NCI-H526 (cell line): Measurements from ENCODE around the gene CNOT11.

Experiments
- DNase-seq, 2 experiments: peaks; one replicate each; lab custom pipeline; 2025; lab: John Stamatoyannopoulos, UW

CNOT11 gene

DNA sequence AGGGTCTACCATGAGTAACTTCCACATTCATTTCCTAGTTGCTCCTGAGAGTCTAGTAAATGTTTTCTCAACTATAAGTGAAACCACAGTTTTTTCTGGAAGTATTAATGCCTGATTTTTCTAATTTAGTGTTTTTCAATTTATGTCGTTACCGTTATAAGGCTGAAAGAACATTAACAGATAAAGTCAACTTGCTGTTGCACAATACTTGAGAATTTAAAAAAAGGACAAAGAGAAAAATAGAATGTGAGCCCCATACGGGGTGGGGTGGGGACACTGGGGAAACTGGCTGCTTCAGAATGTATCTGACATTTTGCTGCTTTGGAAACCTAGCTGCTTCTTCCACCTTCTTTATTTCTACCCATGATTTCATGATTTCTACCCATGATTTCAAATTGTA lies 26.2 kb downstream of the CNOT11 start:
- DNase-seq = no peak

DNA sequence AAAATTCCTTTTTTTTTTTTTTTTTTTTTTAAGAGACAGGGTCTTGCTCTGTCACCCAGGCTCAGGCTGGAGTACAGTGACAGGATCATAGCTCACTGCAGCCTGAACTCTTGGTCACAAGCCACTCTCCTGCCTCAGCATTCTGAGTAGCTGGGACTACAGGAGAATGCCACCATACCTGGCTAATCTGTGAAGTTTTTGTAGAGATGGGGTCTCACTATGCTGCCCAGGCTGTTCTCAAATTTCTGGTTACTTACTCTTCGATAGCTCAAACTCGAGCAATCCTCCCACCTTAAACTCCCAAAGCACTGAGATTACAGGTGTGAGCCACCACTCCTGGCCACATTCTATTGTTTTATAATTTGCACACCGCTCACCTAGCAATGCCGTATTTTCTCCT lies 28.8 kb downstream of the CNOT11 start:
- DNase-seq = no peak

DNA sequence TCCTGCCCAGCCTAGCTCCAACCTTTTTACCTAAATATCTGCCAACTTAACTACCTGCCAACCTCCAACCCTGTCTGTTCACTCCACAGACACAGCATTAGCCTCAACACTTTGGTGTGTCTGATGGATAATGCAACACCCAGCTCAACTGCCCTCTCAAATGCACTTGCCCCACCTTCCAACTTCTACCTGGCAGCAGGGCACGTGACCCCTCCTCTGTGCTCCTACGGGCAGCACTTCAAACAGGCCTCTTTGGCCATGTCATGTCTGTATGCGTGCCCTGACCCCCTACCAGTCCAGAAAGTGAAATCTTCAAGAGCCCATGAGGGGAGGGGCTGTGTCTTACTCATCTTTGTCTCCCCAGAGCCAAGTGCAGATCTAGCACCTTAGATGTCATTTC lies 30.3 kb downstream of the CNOT11 start:
- DNase-seq = no peak

DNA sequence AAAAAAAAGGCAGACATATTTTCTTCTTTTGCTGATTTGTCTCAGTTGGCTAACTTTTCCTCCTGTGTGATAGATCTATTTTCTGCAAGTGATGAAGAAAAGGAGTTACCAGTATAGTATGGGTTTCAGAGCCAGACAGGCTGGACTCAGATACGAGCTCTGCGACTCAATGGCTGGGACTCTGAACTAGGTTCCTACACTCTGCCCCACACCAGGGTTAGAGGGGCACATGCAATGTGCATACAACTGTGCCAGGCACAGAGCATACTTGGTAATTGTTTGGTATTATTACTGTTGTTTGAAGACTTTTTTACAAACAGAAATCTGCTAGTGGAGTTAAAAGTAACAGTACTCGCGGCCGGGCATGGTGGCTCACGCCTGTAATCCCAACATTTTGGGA lies 34.0 kb downstream of the CNOT11 start:
- DNase-seq = no peak

DNA sequence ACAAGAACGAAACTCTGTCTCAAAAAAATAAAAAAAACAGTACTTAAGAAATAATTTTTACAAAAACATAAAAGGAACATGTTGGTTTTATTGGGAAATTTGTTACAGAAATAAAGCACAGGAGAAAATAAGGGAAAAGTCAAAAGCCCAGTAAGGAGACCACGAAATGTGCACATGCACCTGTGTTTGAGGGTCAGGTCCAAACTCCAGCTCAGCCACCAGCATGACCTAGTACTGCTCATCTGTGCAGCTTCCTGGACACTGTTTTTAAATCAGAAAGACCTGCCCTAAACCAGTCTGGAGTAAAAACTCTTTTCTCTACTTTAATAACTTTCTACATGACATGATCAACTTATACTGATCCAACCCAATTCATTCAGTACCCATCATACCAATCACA lies 34.6 kb downstream of the CNOT11 start:
- DNase-seq = no peak

DNA sequence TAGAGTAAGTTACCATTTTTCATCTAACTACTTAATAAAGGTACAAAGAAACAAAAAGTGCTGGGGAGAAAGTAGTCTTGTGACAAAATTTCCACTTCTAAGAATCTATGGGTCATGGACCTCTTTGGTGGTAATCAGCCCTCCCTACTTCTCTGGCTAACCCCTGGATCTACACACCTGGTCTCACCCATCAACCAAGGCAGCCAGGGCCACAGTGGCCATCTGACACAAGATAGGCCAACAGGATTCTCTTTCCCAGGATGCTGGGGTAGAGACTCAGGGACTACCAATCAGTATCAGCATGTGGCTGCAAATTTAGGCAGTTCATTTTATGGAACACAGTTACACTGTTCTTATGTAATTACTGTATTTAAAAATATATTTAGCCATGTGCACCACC lies 38.0 kb downstream of the CNOT11 start:
- DNase-seq = no peak

DNA sequence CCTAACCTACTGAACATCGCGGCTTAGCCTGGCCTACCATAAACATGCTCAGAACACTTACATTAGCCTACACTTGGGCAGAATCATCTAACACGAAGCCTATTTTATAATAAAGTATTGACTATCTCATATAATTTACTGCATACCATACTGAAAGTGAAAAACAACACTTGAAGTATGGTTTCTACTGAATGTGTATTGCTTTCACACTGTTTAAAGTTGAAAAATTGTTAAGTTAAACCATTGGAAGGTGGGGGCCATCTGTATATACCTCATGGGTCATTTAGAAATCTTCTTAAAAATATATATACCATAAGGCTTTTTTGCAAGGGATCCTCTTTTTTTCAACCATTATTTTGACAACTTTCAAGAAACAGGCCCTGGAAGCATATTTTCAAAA lies 39.3 kb downstream of the CNOT11 start:
- DNase-seq = no peak

DNA sequence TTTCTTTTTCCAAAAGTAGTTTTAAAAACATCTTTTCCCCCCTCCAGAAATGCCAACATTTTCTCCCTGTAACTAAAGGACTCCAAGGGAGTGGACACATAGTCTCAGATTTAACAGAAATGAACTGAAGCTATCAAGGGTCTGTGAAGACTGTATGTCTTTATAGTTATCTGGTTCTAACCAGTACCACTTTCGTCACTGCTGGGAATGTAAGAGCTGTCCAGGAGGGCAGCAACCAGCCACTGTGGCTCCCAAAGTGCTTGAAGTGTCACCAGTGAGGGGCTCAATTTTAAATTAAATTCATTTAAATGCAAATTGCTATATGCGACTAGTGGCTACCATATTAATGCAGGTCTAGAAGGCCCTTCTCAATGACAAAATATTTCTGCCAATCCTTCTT lies 40.9 kb downstream of the CNOT11 start:
- DNase-seq = no peak

DNA sequence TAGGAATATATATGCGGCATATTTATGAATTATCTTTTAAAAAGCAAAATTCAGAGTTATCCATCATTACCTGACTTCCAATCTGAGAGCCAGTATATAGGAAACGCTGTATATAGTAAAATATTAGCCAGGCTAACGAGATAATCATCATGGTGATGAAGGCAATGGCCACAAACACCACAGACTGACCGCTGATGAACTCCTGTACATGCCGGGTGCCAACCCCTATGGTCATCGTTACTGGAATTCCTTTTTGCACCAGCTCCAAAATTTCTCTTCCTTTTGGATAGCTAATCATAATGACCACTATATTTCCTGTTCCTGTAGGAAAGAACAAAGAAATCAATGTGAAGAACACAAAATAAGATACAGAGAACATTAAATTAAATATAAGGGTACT lies 42.2 kb downstream of the CNOT11 start:
- no peak for DNase-seq

DNA sequence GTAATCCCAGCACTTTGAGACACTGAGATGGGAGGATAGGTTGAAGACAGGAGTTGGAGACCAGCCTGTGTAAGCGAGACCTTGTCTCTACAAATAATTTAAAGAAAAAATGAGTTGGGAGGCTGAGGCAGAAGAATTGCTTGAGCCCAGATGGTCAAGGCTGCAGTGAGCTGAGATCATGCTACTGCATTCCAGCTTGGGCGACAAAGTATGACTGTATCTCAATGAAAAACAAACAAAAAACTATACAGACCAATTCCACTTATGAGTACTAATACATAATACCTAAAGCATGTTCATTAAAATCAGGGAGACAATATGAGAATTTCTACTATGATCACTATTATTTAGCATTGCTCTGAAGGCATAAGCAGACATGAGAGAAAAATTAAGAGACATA lies 43.2 kb downstream of the CNOT11 start:
- DNase-seq = no peak

DNA sequence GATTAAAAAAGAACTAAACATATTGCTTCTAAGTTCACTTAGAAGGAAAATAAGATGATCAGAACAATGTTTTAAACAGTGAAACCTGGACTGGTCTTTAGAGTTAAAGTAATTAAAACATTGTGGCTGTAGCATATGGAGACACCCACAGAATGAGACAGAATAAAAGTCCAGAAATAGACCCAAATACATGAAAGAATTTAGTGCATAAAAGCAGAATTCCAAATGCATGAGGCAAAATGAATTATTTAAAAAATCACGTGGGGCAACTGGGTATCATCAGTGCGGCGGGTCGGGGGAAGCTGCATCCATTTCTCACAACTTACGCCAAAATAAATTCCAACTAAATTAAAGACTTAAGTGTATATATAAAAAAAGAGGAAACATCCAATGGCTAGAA lies 43.7 kb downstream of the CNOT11 start:
- DNase-seq = no peak

DNA sequence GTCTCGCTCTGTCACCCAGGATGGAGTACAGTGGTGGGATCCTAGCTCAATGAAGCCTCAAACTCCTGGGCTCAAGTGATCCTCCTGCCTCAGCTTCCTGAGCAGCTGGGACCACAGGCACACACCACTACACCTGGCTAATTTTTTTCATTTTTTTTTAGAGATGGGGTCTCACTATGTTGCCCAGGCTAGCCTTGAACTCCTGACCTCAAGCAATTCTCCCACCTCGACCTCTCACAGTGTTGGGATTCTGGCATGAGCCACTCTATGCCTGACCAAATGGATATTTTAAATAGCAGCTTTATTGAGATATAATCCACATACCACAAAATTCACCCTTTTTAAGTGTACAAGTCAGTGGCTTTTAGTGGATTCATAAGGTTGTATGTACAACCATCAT lies 44.7 kb downstream of the CNOT11 start:
- no peak for DNase-seq

DNA sequence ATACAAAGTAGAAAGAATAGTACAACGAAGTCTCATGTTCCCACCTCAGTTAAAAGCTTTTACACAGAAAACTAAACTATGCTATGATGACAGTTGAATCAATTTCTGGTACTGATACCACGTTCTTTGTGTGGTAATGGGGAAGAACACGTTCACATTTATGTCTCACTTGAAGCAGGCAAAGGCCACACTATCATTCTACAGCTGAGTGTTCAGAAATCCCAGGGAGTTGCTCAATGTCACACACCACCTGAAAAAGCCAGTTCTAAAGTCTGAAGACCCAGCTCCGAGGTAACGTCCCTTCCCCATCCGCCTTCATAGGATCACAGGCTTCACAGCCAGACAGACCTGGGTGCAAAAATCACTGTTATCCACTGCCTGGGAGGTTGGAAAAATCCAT lies 46.9 kb downstream of the CNOT11 start:
- DNase-seq = no peak

DNA sequence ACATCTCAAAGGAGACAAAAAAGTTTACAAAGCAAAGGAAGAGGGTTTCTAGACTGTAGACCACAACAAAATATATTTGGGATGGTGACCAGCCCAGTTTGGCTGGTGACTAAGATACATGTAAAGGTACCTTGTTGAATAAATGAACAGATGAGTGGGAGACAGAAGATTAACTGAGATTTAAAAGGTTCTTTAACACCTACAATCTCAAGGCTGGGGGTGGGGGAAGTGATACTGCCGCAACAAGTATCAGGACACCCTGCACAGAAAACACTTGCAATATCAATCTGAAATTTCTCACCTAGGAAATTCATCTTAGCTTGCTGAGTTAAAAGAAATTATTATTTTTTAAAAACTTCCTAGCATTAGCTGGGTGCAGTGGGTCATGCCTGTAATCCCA lies 47.5 kb downstream of the CNOT11 start:
- DNase-seq = no peak

DNA sequence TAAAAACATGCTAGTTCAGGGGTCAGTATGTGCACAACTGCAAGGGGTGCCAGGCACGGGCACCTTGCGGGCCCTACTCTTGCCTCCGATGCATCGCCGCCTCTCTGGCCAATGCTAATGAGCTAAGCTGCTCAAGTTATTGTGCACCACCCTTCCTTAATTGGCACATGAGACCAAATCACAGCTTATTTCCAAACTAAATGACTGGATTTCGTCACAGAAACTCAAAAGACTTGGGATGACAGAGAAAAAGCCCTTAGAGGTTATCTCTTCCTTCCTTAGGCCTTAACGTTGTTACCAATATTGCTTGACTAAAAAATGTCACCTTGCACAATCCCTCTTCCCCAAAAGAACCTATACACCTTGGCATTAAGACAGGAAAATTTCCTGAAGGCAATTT lies 48.1 kb downstream of the CNOT11 start:
- no peak for DNase-seq

DNA sequence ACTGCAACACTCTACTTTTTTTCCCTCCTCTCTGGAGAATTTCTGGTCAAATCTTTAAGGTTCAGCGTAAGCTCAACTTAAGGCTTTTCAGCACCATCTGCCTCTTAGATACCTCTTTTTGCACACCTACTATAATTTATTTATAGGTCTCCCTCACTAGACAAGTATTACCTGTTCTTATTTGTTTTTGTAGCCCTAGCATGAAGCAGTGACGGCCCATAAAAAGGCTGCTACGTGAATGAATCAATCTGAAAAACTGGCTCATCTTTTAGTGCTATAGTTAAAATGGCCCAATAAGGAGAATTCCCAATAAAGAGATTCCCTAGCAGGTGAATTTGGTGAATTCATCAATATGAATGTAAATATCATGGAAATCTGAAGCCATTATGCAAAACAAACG lies 49.3 kb downstream of the CNOT11 start:
- peak; percentile 2 to 17 for DNase-seq

DNA sequence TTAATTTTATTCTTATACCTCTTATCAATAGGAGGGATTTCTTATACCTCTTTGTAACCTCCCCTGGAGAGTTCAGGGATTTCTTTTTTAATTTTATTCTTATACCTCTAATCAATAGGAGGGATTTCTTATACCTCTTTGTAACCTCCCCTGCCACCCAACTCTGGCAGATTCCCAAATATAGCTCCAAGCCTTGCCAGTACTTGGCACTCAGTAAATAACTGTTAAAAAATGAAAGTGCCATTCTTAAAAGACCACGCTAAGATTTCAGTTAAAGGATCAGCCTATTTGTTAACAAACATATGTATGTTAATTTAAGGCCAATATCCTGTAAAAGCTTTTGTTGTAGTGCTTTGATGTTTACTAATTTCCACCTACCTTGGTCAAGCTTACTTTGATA lies 51.0 kb downstream of the CNOT11 start:
- DNase-seq = no peak

DNA sequence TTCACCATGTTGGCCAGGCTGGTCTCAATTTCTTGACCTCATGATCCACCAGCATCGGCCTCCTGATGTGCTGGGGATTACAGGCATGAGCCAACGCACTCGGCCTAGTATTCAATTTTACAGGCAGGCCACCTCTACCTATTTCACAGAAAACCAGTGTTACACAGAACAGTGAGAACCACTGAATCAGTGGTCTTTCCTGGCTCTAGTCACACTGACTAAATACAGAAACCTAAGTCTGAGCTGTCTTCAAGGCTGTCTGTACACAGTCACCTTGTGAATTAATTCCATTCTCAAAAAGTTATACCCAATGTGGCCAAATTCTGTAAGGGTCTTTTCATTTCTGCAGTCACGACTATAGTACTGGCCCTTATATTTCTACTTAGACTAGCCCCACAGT lies 52.3 kb downstream of the CNOT11 start:
- no peak for DNase-seq

DNA sequence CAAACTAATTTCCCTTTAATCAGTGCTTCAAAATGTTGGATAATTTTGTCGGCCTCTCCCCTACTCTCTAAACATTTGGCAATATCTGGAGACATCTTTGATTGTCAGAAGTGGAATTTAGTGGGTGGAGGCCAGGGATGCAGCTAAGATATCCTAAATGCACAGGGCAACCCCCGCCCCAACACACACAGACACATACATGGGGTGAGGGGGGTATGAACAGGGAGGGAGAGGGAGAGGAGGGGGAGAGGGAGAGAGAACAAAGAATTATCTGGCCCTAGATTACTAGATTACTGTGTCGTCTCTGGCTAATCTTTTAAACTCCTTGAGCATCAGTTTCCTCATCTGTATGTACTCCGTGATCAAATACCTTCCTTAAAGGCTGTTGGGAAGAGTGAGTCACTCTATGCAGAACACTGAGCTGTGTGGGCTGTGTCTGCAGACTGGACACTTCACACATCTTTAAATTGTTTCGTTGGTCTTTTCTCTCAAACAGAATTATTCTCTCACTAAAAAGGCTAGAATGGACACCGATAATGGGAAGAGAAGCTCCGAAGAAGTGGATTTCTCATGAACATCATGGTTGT lies 52.9 kb downstream of the CNOT11 start:
- no peak for DNase-seq

DNA sequence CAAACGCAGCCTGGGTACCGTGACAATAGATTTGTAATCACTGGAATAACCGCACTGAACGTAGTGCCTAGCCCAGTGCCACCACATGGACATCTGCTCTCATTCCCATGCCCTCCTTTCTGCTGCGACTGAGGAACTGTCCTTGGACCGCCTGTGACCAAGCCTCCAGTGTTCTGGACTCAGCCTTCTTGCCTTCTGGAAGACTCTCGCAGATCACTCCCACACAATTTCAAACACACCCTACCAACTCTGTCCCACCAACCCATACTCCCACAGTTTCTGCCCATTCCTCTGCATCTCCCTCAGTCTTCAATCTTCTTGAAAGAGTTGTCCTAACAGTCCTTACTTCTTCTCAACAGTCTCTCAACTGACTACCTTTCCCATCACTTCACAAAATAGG lies 53.7 kb downstream of the CNOT11 start:
- DNase-seq = no peak

DNA sequence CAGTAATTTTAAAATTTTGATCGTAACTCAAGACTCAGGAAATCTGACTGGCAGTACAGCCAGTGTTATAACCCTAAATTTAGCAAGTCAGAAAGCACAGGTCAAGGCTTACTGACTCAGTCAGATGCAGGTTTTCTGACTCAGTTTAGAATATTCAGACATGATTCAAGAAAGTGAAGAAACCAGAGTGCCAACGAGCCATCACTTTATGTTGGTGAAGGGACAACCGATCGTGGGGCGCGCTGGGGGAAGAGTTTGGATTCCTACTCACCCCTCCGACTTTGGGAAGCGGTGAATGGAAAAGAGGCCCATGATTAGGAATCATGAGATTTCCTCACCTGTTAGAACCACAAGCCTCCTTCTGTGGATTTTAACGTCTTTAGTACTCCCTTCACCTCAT lies 54.8 kb downstream of the CNOT11 start:
- DNase-seq = no peak

DNA sequence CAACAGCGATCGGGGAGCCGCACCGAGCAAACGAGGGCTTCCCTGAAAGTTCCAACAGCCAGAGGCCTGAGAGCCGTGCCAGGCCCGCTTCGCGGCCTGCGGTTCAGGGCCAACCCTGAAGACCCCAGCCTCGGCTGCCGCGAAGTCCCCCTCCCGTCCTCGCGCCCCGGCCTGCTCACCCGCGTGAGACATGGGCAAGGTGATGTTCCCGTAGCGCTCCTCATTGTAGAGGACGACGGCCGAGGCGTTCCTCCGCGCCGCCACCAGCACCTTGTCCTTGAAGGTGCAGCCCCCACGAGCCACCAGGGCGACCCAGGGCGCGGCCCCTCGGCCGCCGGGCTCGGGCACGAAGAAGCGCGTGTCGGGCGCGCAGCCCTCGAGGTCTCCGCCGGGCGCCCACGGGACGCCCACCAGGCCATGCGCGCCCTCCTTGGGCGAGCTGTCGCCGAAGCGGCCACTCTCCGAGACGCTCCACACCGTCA lies 55.3 kb downstream of the CNOT11 start:
- peak in 1 of 2 experiments; percentile 48 for DNase-seq

DNA sequence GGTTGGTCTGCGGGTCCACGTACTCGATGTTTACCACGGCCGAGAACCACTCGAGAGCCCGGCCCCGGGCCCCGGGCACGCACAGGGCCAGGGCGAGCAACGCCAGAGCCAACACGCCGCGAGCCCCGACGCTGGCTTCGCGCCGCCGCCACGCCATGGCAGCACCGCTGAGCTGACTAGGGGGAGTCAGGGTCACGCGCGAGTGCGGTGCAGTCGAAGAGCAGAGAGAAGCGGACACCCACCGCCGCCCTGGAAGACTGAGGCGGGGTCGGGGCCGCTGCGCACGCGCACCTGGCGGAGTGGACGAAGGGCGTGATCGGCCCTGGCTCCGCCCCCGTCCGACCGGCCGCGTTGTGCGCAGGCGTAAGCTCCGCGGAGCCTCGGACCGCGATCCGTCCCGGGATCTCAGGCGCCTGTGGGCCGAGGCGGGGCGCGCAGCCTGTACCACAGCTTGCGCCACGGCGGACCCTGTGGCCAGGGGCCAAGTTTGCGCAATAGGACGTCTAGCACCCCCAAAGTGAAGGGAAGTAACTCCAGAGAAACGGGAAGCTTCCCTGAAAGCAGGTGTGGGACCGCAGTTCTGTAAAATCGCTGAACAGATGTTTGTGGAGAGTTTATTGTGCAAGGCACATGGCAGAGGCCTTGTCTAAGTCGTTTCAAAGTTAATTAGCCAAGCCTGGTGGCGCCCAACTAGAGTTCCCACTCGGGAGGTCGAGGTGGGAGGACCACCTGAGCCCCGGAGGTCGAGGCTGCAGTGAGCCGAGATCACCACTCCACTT lies 55.9 kb downstream of the CNOT11 start, which contains the start of gene RNF149:
TSS of gene RNF149 (minus strand) at position 270 of the 779 bp plus-strand sequence. CDS start at position 157, 113 bp downstream.
- peak; percentile 67 to 93 for DNase-seq
